HEK293 (cell line): Measurements from ENCODE around the gene TMEM50B.

Experiments
- KLF1 ChIP-seq: fragments of 450-650 bp; formaldehyde crosslinking; IDR thresholded peaks from 2 replicates; pipeline ENCODE4 v1.5.1; 2016; ENCODE audit warnings: missing biosample characterization, missing genetic modification characterization
- MYNN ChIP-seq: fragments of 450-650 bp; formaldehyde crosslinking; IDR thresholded peaks from 2 replicates; pipeline ENCODE4 v1.5.1; 2016; ENCODE audit warnings: missing biosample characterization, missing genetic modification characterization, borderline replicate concordance
- SP3 ChIP-seq: fragments of 450-650 bp; formaldehyde crosslinking; IDR thresholded peaks from 2 replicates; pipeline ENCODE4 v1.5.1; 2016; ENCODE audit warnings: missing biosample characterization, missing genetic modification characterization
- YY1 ChIP-seq: fragments of 450-650 bp; formaldehyde crosslinking; IDR thresholded peaks from 2 replicates; pipeline ENCODE4 v1.5.1; 2018; ENCODE audit warnings: missing biosample characterization, missing genetic modification characterization
- YY2 ChIP-seq: fragments of 450-650 bp; formaldehyde crosslinking; IDR thresholded peaks from 2 replicates; pipeline ENCODE4 v1.5.1; 2016; ENCODE audit warnings: missing biosample characterization, missing genetic modification characterization
- ZBTB1 ChIP-seq: fragments of 450-650 bp; formaldehyde crosslinking; IDR thresholded peaks from 2 replicates; pipeline ENCODE4 v1.5.1; 2016; ENCODE audit warnings: missing biosample characterization, missing genetic modification characterization
- ZBTB48 ChIP-seq: fragments of 450-650 bp; formaldehyde crosslinking; IDR thresholded peaks from 2 replicates; pipeline ENCODE4 v1.5.1; 2016; ENCODE audit warnings: missing biosample characterization, missing genetic modification characterization
- ZBTB8A ChIP-seq: fragments of 450-650 bp; formaldehyde crosslinking; IDR thresholded peaks from 2 replicates; pipeline ENCODE4 v1.5.1; 2016; ENCODE audit warnings: missing biosample characterization, missing genetic modification characterization
- ZFP37 ChIP-seq: fragments of 450-650 bp; formaldehyde crosslinking; IDR thresholded peaks from 2 replicates; pipeline ENCODE4 v1.5.1; 2016; ENCODE audit warnings: missing biosample characterization, missing genetic modification characterization
- ZFP69B ChIP-seq: fragments of 450-650 bp; formaldehyde crosslinking; IDR thresholded peaks from 2 replicates; pipeline ENCODE4 v1.5.1; 2016; ENCODE audit warnings: missing biosample characterization, missing genetic modification characterization
- ZNF138 ChIP-seq: fragments of 450-650 bp; formaldehyde crosslinking; IDR thresholded peaks from 2 replicates; pipeline ENCODE4 v1.5.1; 2016; ENCODE audit warnings: missing biosample characterization, missing genetic modification characterization, borderline replicate concordance
- ZNF175 ChIP-seq: fragments of 450-650 bp; formaldehyde crosslinking; IDR thresholded peaks from 2 replicates; pipeline ENCODE4 v1.5.1; 2016; ENCODE audit warnings: missing biosample characterization, missing genetic modification characterization
- ZNF24 ChIP-seq: fragments of 450-650 bp; formaldehyde crosslinking; IDR thresholded peaks from 2 replicates; pipeline ENCODE4 v1.5.1; 2016; ENCODE audit warnings: missing biosample characterization, missing genetic modification characterization
- ZNF324 ChIP-seq: fragments of 450-650 bp; formaldehyde crosslinking; IDR thresholded peaks from 2 replicates; pipeline ENCODE4 v1.5.1; 2016; ENCODE audit warnings: missing biosample characterization, missing genetic modification characterization
- ZNF335 ChIP-seq: fragments of 450-650 bp; formaldehyde crosslinking; conservative IDR thresholded peaks from 2 replicates; pipeline ENCODE4 v1.5.1; 2016; ENCODE audit warnings: missing biosample characterization, missing genetic modification characterization
- ZNF341 ChIP-seq: fragments of 450-650 bp; formaldehyde crosslinking; IDR thresholded peaks from 2 replicates; pipeline ENCODE4; 2016; ENCODE audit warnings: low read depth, missing biosample characterization, missing genetic modification characterization
- ZNF423 ChIP-seq: fragments of 450-650 bp; formaldehyde crosslinking; IDR thresholded peaks from 2 replicates; pipeline ENCODE4 v1.5.1; 2016; ENCODE audit warnings: missing biosample characterization, missing genetic modification characterization
- ZNF521 ChIP-seq: fragments of 450-650 bp; formaldehyde crosslinking; IDR thresholded peaks from 2 replicates; pipeline ENCODE4 v1.5.1; 2017; ENCODE audit warnings: missing biosample characterization, mild to moderate bottlenecking, missing genetic modification characterization
- ZNF596 ChIP-seq: fragments of 450-650 bp; IDR thresholded peaks from 2 replicates; pipeline ENCODE4 v1.5.0; 2018; ENCODE audit warnings: missing biosample characterization, mild to moderate bottlenecking, missing genetic modification characterization, moderate library complexity
- ZNF610 ChIP-seq: fragments of 450-650 bp; formaldehyde crosslinking; IDR thresholded peaks from 2 replicates; pipeline ENCODE4 v1.5.1; 2016; ENCODE audit warnings: missing biosample characterization, missing genetic modification characterization, borderline replicate concordance
- ZNF664 ChIP-seq: fragments of 450-650 bp; formaldehyde crosslinking; IDR thresholded peaks from 2 replicates; pipeline ENCODE4 v1.5.1; 2016; ENCODE audit warnings: missing biosample characterization, missing genetic modification characterization
- ZNF677 ChIP-seq: fragments of 450-650 bp; IDR thresholded peaks from 2 replicates; pipeline ENCODE4 v1.5.0; 2018; ENCODE audit warnings: missing biosample characterization, mild to moderate bottlenecking, missing genetic modification characterization, moderate library complexity
- ZXDB ChIP-seq: fragments of 450-650 bp; formaldehyde crosslinking; IDR thresholded peaks from 2 replicates; pipeline ENCODE4 v1.5.1; 2016; ENCODE audit warnings: missing biosample characterization, missing genetic modification characterization
- TF ChIP-seq, protein P1 (sequence below): fragments of 450-650 bp; formaldehyde crosslinking; IDR thresholded peaks from 2 replicates; pipeline ENCODE4 v1.5.1; 2016; ENCODE audit warnings: missing biosample characterization, missing genetic modification characterization, borderline replicate concordance
- TF ChIP-seq, protein P2 (sequence below): fragments of 450-650 bp; formaldehyde crosslinking; IDR thresholded peaks from 2 replicates; pipeline ENCODE4 v1.5.1; 2016; ENCODE audit warnings: missing biosample characterization, missing genetic modification characterization
- TF ChIP-seq, protein P3 (sequence below): fragments of 450-650 bp; formaldehyde crosslinking; IDR thresholded peaks from 2 replicates; pipeline ENCODE4 v1.5.1; 2016; ENCODE audit warnings: missing biosample characterization, missing genetic modification characterization
- TF ChIP-seq, protein P4 (sequence below): fragments of 450-650 bp; formaldehyde crosslinking; IDR thresholded peaks from 2 replicates; pipeline ENCODE4 v1.5.1; 2016; ENCODE audit warnings: missing biosample characterization, missing genetic modification characterization
- TF ChIP-seq, protein P5 (sequence below): fragments of 450-650 bp; formaldehyde crosslinking; optimal IDR thresholded peaks from 2 replicates; pipeline ENCODE3; 2016; ENCODE audit warnings: missing biosample characterization, mild to moderate bottlenecking, missing genetic modification characterization

TMEM50B gene

DNA sequence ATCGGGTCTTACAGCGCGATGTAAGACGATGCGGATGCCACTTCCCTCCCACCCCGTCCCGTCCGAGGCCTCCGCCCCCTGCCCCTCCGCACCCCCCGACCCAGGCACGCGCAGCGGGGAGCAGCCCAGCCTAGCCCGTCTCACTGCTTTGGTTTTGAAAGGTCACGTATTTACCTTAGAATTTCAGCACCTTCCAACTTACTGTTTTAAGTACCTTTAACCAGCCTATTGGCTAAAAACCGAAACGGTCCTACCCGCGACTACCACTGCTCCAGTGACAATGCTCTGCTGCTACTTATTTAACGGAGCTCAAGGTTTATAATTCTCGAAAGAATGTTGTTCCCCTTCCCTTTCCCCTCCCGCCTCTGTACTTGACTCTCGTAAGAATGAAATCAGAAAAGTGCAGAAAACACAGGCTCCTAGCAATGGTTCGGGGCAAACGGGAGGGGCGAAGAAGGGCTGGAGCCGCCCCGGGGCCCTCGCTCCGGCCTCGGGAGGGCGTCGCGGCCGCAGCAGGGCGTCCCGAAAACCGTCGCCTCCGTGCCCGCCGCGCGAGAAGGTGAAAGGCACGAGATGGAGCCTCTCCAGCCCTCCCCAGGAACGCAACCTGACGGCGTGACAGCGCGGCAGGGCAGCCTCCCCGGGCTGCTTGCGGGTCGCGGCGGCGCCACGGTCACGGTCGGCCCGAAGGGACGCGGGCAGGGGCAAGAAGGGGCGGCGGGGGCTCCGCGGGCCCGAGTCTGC is 667 bp downstream of the TMEM50B start (continued):
- TF ChIP-seq, protein P1, sequence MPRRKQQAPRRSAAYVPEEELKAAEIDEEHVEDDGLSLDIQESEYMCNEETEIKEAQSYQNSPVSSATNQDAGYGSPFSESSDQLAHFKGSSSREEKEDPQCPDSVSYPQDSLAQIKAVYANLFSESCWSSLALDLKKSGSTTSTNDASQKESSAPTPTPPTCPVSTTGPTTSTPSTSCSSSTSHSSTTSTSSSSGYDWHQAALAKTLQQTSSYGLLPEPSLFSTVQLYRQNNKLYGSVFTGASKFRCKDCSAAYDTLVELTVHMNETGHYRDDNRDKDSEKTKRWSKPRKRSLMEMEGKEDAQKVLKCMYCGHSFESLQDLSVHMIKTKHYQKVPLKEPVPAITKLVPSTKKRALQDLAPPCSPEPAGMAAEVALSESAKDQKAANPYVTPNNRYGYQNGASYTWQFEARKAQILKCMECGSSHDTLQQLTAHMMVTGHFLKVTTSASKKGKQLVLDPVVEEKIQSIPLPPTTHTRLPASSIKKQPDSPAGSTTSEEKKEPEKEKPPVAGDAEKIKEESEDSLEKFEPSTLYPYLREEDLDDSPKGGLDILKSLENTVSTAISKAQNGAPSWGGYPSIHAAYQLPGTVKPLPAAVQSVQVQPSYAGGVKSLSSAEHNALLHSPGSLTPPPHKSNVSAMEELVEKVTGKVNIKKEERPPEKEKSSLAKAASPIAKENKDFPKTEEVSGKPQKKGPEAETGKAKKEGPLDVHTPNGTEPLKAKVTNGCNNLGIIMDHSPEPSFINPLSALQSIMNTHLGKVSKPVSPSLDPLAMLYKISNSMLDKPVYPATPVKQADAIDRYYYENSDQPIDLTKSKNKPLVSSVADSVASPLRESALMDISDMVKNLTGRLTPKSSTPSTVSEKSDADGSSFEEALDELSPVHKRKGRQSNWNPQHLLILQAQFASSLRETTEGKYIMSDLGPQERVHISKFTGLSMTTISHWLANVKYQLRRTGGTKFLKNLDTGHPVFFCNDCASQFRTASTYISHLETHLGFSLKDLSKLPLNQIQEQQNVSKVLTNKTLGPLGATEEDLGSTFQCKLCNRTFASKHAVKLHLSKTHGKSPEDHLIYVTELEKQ (tag by site-specific recombination): 0 out of 2 replicates have a peak, but pooled peaks have one; percentile 12
- TF ChIP-seq ZNF423 (tag by site-specific recombination) (peak; percentile 86), ZFP37 (tag by site-specific recombination) (no peak), ZNF335 (tag by site-specific recombination) (peak; percentile 92), ZNF24 (tag by site-specific recombination) (no peak), SP3 (tag by site-specific recombination) (peak; percentile 32; the same call in 1 of the 2 replicates), ZNF677 (tag by site-specific recombination) (no peak; the same call in 1 of the 2 replicates), ZNF324 (tag by site-specific recombination) (no peak), ZFP69B (tag by site-specific recombination) (no peak), KLF1 (tag by site-specific recombination) (peak; percentile 27; the same call in 1 of the 2 replicates), ZBTB1 (tag by site-specific recombination) (no peak), ZNF341 (tag by site-specific recombination) (peak; percentile 77), MYNN (no peak), ZNF138 (tag by site-specific recombination) (no peak), ZNF521 (no peak), YY2 (tag by site-specific recombination) (no peak), ZBTB8A (tag by site-specific recombination) (peak; percentile 98), ZNF664 (tag by site-specific recombination) (0 out of 2 replicates have a peak, but pooled peaks have one; percentile 73), ZBTB48 (tag by site-specific recombination) (peak; percentile 48; the same call in 1 of the 2 replicates), ZNF610 (tag by site-specific recombination) (no peak), YY1 (tag by site-specific recombination) (no peak), ZXDB (peak; percentile 46; the same call in 1 of the 2 replicates), ZNF596 (tag by site-specific recombination) (peak; percentile 47; the same call in 1 of the 2 replicates), ZNF175 (no peak)
- TF ChIP-seq, protein P2, sequence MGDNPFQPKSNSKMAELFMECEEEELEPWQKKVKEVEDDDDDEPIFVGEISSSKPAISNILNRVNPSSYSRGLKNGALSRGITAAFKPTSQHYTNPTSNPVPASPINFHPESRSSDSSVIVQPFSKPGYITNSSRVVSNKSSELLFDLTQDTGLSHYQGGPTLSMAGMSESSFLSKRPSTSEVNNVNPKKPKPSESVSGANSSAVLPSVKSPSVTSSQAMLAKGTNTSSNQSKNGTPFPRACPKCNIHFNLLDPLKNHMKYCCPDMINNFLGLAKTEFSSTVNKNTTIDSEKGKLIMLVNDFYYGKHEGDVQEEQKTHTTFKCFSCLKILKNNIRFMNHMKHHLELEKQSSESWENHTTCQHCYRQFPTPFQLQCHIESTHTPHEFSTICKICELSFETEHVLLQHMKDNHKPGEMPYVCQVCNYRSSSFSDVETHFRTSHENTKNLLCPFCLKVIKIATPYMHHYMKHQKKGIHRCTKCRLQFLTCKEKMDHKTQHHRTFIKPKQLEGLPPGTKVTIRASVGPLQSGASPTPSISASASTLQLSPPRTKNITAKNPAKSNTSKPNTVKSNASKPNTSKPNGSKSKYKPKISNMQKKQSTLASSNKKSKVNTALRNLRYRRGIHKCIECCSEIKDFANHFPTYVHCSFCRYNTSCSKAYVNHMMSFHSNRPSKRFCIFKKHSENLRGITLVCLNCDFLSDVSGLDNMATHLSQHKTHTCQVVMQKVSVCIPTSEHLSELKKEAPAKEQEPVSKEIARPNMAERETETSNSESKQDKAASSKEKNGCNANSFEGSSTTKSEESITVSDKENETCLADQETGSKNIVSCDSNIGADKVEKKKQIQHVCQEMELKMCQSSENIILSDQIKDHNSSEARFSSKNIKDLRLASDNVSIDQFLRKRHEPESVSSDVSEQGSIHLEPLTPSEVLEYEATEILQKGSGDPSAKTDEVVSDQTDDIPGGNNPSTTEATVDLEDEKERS (tag by site-specific recombination): no peak
- TF ChIP-seq, protein P3, sequence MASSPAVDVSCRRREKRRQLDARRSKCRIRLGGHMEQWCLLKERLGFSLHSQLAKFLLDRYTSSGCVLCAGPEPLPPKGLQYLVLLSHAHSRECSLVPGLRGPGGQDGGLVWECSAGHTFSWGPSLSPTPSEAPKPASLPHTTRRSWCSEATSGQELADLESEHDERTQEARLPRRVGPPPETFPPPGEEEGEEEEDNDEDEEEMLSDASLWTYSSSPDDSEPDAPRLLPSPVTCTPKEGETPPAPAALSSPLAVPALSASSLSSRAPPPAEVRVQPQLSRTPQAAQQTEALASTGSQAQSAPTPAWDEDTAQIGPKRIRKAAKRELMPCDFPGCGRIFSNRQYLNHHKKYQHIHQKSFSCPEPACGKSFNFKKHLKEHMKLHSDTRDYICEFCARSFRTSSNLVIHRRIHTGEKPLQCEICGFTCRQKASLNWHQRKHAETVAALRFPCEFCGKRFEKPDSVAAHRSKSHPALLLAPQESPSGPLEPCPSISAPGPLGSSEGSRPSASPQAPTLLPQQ: 0 out of 2 replicates have a peak, but pooled peaks have one; percentile 58
- TF ChIP-seq, protein P4, sequence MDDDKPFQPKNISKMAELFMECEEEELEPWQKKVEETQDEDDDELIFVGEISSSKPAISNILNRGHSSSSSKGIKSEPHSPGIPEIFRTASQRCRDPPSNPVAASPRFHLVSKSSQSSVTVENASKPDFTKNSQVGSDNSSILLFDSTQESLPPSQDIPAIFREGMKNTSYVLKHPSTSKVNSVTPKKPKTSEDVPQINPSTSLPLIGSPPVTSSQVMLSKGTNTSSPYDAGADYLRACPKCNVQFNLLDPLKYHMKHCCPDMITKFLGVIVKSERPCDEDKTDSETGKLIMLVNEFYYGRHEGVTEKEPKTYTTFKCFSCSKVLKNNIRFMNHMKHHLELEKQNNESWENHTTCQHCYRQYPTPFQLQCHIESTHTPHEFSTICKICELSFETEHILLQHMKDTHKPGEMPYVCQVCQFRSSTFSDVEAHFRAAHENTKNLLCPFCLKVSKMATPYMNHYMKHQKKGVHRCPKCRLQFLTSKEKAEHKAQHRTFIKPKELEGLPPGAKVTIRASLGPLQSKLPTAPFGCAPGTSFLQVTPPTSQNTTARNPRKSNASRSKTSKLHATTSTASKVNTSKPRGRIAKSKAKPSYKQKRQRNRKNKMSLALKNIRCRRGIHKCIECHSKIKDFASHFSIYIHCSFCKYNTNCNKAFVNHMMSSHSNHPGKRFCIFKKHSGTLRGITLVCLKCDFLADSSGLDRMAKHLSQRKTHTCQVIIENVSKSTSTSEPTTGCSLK (tag by site-specific recombination): no peak
- TF ChIP-seq, protein P5, sequence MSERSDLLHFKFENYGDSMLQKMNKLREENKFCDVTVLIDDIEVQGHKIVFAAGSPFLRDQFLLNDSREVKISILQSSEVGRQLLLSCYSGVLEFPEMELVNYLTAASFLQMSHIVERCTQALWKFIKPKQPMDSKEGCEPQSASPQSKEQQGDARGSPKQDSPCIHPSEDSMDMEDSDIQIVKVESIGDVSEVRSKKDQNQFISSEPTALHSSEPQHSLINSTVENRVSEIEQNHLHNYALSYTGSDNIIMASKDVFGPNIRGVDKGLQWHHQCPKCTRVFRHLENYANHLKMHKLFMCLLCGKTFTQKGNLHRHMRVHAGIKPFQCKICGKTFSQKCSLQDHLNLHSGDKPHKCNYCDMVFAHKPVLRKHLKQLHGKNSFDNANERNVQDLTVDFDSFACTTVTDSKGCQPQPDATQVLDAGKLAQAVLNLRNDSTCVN: peak; percentile 92
